ENCODE data around the gene KPNB1.

KPNB1 gene

GRCh38 chr17:47638903-47639302 lies 10.8 kb upstream of the KPNB1 start:
- FAIRE-seq: no peak

- no peak for FAIRE-seq
Measured at GRCh38 chr17:47640076-47640475, 9.6 kb upstream of the KPNB1 start.

DNA sequence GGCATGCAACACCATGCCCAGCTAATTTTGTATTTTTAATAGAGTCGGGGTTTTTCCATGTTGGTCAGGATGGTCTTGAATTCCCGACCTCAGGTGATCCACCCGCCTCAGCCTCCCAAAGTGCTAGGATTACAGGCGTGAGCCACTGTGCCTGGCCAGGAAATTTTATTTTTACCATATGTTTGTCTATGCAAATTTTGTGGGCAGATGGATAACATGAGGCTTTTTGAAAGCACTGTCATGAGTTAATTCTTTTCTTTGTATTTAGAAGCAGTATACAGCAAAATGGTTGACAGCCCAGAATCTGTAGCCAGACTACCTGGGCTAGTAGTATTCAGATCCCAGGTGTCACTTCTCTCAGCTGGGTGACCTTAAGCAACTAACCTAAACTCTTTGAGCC lies 8.5 kb upstream of the KPNB1 start:
- no peak for FAIRE-seq

DNA sequence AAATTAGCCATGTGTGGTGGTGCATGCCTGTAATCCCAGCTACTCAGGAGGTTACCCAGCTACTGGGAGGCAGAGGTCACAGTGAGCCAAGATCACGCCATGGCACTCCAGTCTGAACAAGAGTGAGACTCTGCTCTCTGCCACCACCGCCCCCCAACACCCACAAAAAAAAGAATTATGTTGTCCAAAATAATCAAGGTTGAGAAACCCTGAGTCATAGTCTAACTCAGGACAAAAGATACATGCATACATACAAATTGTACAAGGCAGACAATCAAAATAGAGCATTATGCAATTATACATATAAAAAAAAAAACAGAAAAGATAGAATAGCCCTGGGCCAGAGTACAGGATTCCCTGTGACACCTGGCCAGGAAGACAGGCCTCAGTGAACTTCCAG lies 6.6 kb upstream of the KPNB1 start:
- FAIRE-seq: no peak

- no peak for FAIRE-seq
Measured at GRCh38 chr17:47644324-47644723, 5.4 kb upstream of the KPNB1 start.

DNA sequence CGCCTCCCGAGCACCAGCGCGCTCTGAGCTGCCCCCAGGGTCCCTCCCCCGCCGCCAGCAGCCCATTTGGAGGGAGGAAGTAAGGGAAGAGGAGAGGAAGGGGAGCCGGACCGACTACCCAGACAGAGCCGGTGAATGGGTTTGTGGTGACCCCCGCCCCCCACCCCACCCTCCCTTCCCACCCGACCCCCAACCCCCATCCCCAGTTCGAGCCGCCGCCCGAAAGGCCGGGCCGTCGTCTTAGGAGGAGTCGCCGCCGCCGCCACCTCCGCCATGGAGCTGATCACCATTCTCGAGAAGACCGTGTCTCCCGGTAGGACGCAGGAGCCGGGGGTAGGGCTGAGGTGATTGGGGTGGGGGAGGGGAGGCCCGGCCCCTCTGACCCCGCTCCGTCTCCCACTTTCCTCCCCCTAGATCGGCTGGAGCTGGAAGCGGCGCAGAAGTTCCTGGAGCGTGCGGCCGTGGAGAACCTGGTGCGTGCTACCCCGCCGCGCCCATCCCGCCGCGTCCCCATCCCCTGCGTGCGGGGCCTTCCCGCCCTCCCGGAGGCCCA lies 329 bp downstream of the KPNB1 start:
- FAIRE-seq: no peak

- FAIRE-seq: no peak
Measured at GRCh38 chr17:47650525-47651522, 1.1 kb downstream of the KPNB1 start.

- FAIRE-seq: no peak
Measured at GRCh38 chr17:47651704-47652103, 2.0 kb downstream of the KPNB1 start.

DNA sequence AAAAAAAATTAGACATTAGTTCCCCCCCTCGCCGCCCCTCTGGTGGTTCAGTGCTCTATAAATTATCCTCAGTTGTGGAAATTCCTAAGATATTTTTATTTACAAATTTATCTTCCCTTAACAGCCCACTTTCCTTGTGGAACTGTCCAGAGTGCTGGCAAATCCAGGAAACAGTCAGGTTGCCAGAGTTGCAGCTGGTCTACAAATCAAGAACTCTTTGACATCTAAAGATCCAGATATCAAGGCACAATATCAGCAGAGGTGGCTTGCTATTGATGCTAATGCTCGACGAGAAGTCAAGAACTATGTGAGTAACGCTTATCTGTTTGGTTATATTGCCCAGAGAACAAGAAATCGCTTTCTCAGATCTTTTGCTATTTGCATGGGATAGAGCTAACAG lies 2.9 kb downstream of the KPNB1 start:
- FAIRE-seq: no peak

DNA sequence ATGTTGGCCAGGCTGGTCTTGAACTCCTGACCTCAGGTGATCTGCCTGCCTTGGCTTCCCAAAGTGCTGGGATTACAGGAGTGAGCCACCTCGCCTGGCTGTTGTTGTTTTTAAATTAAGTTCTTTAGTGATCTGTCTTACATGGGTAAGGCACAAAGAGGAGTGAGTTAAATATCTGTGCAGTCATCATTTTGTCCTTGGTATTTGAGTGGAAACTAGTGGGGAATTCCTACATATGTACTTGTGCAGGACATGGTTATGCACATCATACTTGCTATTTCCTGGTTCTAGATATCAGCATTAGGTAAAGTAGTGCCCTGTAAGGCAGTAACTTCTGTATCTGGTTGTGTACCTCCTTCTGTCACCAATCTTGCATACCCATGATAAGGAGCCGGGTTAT lies 3.7 kb downstream of the KPNB1 start:
- no peak for FAIRE-seq

GRCh38 chr17:47654991-47655390 lies 5.3 kb downstream of the KPNB1 start:
- FAIRE-seq: no peak

DNA sequence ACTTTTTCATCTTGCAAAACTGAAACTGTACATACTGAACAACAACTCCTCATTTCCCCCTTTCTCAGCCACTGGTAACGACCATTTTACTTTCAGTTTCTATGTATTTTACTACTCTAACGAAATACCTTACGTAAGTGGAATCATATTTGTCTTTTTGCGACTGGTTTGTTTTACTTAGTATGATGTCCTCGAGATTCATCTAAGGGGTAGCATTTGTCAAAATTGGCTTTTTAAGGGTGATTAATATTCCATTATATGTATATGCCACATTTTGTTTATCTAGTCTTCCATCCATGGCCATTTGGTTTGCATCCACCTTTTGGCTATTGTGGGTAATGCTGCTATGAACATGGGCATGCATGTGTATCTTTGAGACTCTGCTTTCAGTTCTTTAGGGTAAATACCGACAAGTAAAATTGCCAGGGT lies 10.4 kb downstream of the KPNB1 start:
- no peak for FAIRE-seq

GRCh38 chr17:47663912-47664623 lies 14.3 kb downstream of the KPNB1 start:
- FAIRE-seq: no peak

- no peak for FAIRE-seq
Measured at GRCh38 chr17:47664624-47664941, 14.9 kb downstream of the KPNB1 start.

GRCh38 chr17:47665655-47666054 lies 15.9 kb downstream of the KPNB1 start:
- no peak for FAIRE-seq

DNA sequence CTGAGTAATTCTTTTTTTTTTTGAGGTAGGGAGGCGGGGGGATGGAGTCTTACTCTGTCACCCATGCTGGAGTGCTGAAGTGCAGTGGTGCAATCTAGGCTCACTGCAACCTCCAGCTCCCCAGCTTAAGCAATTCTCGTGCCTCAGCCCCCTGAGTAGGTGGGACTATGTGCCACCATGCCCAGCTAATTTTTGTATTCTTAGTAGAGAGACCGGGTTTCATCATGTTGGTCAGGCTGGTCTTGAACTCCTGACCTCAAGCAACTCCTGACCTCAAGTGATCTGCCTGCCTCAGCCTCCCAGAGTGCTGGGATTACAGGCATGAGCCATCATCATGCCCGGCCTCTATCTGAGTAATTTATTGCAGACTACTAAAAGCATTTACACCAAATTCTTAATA lies 19.4 kb downstream of the KPNB1 start:
- no peak for FAIRE-seq

GRCh38 chr17:47670064-47670463 lies 20.3 kb downstream of the KPNB1 start:
- FAIRE-seq: no peak

GRCh38 chr17:47674499-47674898 lies 24.8 kb downstream of the KPNB1 start:
- FAIRE-seq: no peak

DNA sequence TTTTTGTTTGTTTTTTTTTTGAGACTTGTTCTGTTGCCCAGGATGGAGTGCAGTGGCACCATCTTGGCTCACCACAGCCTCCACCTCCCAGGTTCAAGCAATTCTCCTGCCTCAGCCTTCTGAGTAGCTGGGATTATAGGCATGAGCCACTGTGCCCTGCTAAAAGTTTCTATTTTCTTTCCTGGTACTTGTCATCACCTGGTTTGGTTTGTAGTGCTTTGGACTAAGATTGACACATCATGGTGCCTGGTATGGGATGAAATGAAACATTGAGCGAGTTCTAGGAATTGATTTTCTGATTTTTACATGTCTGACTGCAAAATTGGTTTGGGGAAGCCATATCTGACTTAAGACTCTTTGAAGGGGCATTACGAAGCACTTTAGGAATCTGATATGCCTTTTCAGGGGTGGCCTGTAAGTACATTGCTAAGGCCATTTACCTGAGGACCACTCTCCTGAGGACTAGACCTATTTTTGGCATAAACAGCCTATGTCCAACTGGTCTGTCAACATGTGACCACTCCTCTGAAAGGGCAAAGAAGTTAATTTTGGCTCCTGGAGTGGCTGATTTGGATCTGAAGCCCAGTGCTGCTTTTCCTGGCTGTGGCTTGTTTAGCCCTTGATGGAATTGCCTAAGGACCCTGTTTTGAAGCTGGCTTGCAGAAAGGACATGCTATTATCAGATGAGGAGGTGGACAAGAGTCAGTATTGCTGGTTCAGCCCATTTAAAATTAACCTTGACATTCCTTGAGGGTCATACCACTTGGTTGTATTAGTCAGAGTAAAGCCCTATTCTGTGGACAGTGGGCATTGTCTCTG lies 25.9 kb downstream of the KPNB1 start:
- no peak for FAIRE-seq

GRCh38 chr17:47676199-47676472 lies 26.4 kb downstream of the KPNB1 start:
- no peak for FAIRE-seq

GRCh38 chr17:47676510-47677165 lies 26.9 kb downstream of the KPNB1 start:
- FAIRE-seq: no peak

GRCh38 chr17:47678196-47678595 lies 28.5 kb downstream of the KPNB1 start:
- no peak for FAIRE-seq

DNA sequence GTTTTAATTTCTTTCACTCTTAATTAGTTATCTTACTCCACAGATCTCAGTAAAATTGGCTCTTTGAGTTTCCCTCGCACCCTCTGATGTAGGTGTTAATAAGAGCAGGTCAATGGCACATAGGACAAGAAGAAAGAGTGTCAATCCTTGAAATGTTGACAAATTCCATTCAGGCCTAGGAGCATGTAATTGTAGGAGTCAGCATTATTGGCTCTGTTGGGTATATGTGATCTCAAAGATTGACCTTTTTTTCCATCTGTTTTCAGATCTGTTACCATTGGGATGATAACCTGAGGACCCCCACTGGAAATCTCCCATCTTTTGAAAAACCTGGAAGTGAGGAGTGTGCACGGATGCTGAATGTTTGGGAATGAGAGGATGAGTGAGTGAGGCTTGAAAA lies 32.4 kb downstream of the KPNB1 start:
- no peak for FAIRE-seq
